ENCODE results near the gene P2RX6. TPM values are rescaled to one million over a fixed set of nuclear protein-coding genes. Genes with fewer than 3 reads are reported as not detected.

P2RX6 gene
- total RNA-seq, 4 donors from 2014 or later: 0.39 to 0.50 (median 0.41) TPM

DNA sequence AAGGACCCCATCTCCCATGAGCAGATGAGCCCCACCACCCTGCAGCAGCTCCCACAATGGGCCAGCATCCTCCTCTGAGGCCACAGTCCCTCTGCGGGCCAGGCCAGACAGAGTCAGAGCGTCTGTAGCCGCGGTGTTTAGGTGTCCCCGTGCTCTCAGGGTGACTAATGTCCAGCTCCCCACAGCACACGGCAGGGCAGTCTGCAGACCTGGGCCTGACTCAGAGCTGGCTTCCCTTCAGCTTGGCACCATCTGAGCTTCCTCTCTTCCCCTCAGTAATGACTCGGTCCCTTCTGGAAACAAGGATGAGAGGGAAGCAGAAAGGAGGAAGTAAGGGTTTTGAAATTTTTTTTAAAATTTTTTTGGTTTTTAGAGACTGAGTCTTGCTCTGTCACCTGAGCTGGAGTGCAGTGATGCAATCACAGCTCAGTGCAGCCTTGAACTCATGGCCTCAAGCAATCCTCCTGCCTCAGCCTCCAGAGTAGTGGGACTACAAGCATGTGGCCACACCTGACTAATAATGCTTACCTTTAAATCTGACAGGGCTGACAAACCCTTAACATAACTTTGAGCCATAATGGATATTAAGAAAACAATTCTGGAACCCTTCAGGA is 59.2 kb downstream of the P2RX6 start:
- no peak for DNase-seq (ENCODE audit: extremely low spot score)
- H3K36me3 ChIP-seq: no peaks in the 10 kb centered on the region
- 71% methylated on average over 7 of the region's 7 CpGs for WGBS
- no peaks in the 10 kb centered on the region for H3K9me3 ChIP-seq
- intact Hi-C loops (cut with DNase I): no loop called here
- H3K4me1 ChIP-seq: no peaks in the 10 kb centered on the region
- no peak overlapping the region for H3K4me3 ChIP-seq
- H3K27me3 ChIP-seq: peaks cover 0 to 14% (median 0%) of the 10 kb centered on the region in 4 donors
- no peak for TF ChIP-seq POLR2AphosphoS5 (IDR thresholded peaks at IDR 0.05)
- TF ChIP-seq POLR2A (IDR thresholded peaks at IDR 0.05; ENCODE audit: low read depth): no peak
- TF ChIP-seq EP300 (IDR thresholded peaks at IDR 0.05): no peak
- TF ChIP-seq, protein P1, sequence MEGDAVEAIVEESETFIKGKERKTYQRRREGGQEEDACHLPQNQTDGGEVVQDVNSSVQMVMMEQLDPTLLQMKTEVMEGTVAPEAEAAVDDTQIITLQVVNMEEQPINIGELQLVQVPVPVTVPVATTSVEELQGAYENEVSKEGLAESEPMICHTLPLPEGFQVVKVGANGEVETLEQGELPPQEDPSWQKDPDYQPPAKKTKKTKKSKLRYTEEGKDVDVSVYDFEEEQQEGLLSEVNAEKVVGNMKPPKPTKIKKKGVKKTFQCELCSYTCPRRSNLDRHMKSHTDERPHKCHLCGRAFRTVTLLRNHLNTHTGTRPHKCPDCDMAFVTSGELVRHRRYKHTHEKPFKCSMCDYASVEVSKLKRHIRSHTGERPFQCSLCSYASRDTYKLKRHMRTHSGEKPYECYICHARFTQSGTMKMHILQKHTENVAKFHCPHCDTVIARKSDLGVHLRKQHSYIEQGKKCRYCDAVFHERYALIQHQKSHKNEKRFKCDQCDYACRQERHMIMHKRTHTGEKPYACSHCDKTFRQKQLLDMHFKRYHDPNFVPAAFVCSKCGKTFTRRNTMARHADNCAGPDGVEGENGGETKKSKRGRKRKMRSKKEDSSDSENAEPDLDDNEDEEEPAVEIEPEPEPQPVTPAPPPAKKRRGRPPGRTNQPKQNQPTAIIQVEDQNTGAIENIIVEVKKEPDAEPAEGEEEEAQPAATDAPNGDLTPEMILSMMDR (IDR thresholded peaks at IDR 0.05): no peak
- no peak overlapping the region for H3K27ac ChIP-seq (replicated peaks in 1 of 4)

DNA sequence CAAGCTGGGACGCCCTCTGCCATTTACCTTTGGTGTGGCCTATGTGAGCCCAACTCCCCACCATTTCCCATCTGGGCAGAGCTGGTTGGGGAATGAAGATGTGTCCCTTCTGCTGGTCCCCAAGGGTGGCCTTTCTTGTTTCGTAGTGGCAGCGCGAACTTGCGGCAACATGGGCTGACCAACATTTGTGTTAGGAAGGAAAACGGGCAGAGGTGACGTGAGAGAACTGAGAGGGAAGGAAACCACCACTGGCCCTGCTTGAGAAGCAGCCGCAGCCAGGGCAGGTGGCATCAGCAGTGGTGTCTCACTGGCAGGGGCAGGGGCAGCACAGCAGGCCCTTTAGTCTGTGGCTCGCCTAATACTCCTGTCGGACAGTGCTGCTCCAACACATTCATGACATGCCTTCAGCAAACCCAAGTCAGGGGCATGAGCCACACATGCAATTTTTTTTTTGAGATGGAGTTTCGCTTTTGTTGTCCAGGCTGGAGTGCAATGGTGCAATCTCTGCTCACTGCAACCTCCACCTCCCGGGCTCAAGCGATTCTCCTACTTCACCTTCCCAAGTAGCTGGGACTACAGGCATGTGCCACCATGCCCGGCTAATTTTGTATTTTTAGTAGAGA is 60.7 kb downstream of the P2RX6 start:
- no peaks in the 10 kb centered on the region for H3K4me1 ChIP-seq
- intact Hi-C loops (cut with DNase I): no loop called here
- TF ChIP-seq, protein P1 (IDR thresholded peaks at IDR 0.05): no peak
- TF ChIP-seq EP300 (IDR thresholded peaks at IDR 0.05) (no peak), POLR2AphosphoS5 (IDR thresholded peaks at IDR 0.05) (no peak), POLR2A (IDR thresholded peaks at IDR 0.05; ENCODE audit: low read depth) (no peak)

DNA sequence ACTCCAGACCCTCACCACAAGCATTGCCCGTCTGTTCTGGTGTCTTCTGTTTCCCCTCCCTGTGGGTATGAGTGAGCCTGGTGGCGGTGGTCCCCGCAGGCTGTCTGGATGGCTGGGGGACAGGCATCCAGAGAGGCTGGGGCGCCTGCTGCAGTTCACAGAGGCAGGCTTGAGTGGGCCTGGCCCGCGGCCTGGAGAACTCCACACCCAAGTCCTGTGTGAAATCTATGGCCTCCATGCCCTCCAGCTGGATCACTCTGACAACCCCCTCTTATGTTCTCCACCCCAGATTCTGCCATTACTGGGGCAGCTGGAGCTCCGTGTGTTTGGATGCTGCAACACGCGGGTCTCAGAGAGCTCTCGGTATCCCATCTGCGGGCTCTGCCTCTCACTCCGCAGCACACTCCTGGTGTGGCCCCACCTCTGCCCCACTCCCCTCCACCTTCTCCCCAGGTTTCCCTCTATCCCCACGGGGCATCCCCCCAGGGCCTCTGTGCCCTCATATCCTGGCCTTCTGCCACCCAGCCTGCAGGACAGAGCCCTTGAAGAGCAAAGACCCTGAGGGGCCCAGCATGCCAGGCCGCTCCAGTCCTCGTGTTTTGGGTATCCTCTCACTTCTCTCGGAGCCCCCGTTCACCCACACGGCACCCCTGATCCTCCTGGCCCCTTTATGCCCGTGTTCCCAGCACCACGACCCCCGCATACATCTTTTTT is 62.1 kb downstream of the P2RX6 start:
- Histone ChIP-seq H3K4me3 (no peak overlapping the region), H3K27me3 (peaks cover 0 to 19% (median 0%) of the 10 kb centered on the region in 4 donors), H3K9me3 (no peaks in the 10 kb centered on the region), H3K36me3 (no peaks in the 10 kb centered on the region), H3K4me1 (no peaks in the 10 kb centered on the region), H3K27ac (replicated peaks in 1 of 4) (no peak overlapping the region)
- DNase-seq (ENCODE audit: extremely low spot score): no peak
- no peak for TF ChIP-seq EP300 (IDR thresholded peaks at IDR 0.05)
- no peak for TF ChIP-seq POLR2A (IDR thresholded peaks at IDR 0.05; ENCODE audit: low read depth)
- TF ChIP-seq, protein P1 (IDR thresholded peaks at IDR 0.05): no peak
- TF ChIP-seq POLR2AphosphoS5 (IDR thresholded peaks at IDR 0.05): no peak
- 82% methylated on average over 20 of the region's 21 CpGs for WGBS
- intact Hi-C loops (cut with DNase I): no loop called here

More for the DNA sequence above, 60.7 kb downstream of the P2RX6 start:
- WGBS: 93% methylated on average over 12 of the region's 14 CpGs
- no peaks in the 10 kb centered on the region for H3K9me3 ChIP-seq
- H3K4me3 ChIP-seq: no peak overlapping the region
- no peaks in the 10 kb centered on the region for H3K36me3 ChIP-seq
- H3K27ac ChIP-seq (replicated peaks in 1 of 4): no peak overlapping the region
- H3K27me3 ChIP-seq: peaks cover 0 to 16% (median 0%) of the 10 kb centered on the region in 4 donors
- DNase-seq (ENCODE audit: extremely low spot score): no peak

Small RNA genes within 50 kb of the gene (small RNA-seq; reads per million reads assigned to genes)
- gene MIR649: 0 reads per million in 3 donors

Other genes starting within 250 kb of the P2RX6 start
- gene SERPIND1, start 241.1 kb upstream of the P2RX6 start, total RNA-seq: under 1 TPM in 3 of 4 donors, not detected in 1; 0.46 to 0.83 (median 0.50) TPM
- gene PI4KA, start 156.4 kb upstream of the P2RX6 start, total RNA-seq: 100 to 1,000 TPM in 1 of 4 donors, 10 to 100 TPM in 3; 69.8 to 115 (median 82.3) TPM
- 10 to 100 TPM; 21.2 to 33.6 (median 26.4) TPM for gene SNAP29, start 156.2 kb upstream of the P2RX6 start, total RNA-seq
- 10 to 100 TPM; 34.9 to 56.2 (median 47.9) TPM for gene CRKL, start 97.8 kb upstream of the P2RX6 start, total RNA-seq
- gene AIFM3, start 47.9 kb upstream of the P2RX6 start, total RNA-seq: 1 to 10 TPM in 3 of 4 donors, under 1 TPM in 1; 0.92 to 1.7 (median 1.4) TPM
- 10 to 100 TPM; 42.4 to 76.3 (median 57.2) TPM for gene LZTR1, start 32.9 kb upstream of the P2RX6 start, total RNA-seq
- 10 to 100 TPM; 33.2 to 42.4 (median 39.1) TPM for gene THAP7, start 13.0 kb upstream of the P2RX6 start, total RNA-seq
- under 1 TPM; 0.23 to 0.42 (median 0.36) TPM for gene SLC7A4, start 17.4 kb downstream of the P2RX6 start, total RNA-seq
- gene LRRC74B, start 30.8 kb downstream of the P2RX6 start, total RNA-seq: not detected